Gastroesophageal sphincter (tissue), 3 donors: ENCODE measurements around the gene WASHC4.

Experiments
- EP300 ChIP-seq: sonication (generic); formaldehyde crosslinking; IDR thresholded peaks from one replicate; pipeline ENCODE4 v1.6.1; 2017; ENCODE audit warnings: antibody characterized with exemption, mild to moderate bottlenecking
- POLR2A ChIP-seq, 2 donors: fragments of 450-650 bp; IDR thresholded peaks; one replicate each; pipeline ENCODE4 v1.6.1; 2017; ENCODE audit warnings: antibody characterized with exemption in 2 of 2, mild to moderate bottlenecking in 2 of 2, moderate library complexity in 1 of 2
- POLR2AphosphoS5 ChIP-seq: sonication (generic); formaldehyde crosslinking; IDR thresholded peaks from one replicate; pipeline ENCODE4 v1.6.1; 2017; ENCODE audit warnings: antibody characterized with exemption
- TF ChIP-seq, protein P1 (sequence below), 4 experiments: fragments of 200-600 bp in 2 of 4; fragments of 450-650 bp in 2 of 4; sonication (generic) in 1 of 4; IDR thresholded peaks; one replicate each; pipeline ENCODE4 v1.5.1; 2017 to 2019; ENCODE audit warnings: antibody characterized with exemption in 4 of 4, mild to moderate bottlenecking in 2 of 4, moderate library complexity in 2 of 4

GRCh38 chr12:105171691-105172436, 64.3 kb downstream of the WASHC4 start:
- TF ChIP-seq, protein P1, sequence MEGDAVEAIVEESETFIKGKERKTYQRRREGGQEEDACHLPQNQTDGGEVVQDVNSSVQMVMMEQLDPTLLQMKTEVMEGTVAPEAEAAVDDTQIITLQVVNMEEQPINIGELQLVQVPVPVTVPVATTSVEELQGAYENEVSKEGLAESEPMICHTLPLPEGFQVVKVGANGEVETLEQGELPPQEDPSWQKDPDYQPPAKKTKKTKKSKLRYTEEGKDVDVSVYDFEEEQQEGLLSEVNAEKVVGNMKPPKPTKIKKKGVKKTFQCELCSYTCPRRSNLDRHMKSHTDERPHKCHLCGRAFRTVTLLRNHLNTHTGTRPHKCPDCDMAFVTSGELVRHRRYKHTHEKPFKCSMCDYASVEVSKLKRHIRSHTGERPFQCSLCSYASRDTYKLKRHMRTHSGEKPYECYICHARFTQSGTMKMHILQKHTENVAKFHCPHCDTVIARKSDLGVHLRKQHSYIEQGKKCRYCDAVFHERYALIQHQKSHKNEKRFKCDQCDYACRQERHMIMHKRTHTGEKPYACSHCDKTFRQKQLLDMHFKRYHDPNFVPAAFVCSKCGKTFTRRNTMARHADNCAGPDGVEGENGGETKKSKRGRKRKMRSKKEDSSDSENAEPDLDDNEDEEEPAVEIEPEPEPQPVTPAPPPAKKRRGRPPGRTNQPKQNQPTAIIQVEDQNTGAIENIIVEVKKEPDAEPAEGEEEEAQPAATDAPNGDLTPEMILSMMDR (IDR thresholded peaks at IDR 0.05): no peak
- TF ChIP-seq POLR2A (IDR thresholded peaks at IDR 0.05) (no peak), POLR2AphosphoS5 (no peak), EP300 (no peak)
